H1 (cell line): Measurements from ENCODE around the gene AMPD3. TPM values are rescaled to one million over a fixed set of nuclear protein-coding genes. Genes with fewer than 3 reads are reported as not detected.

ENCODE experiments used
- CTCF ChIA-PET: fragments of 300-600 bp; sonication (Branson Sonifier 250); formaldehyde crosslinking; loops from one replicate; lab custom pipeline; 2021; ENCODE audit not compliant: partially characterized antibody; lab: Charles Lee
- POLR2A ChIA-PET: fragments of 300-600 bp; sonication (Branson Sonifier 250); formaldehyde crosslinking; loops from one replicate; lab custom pipeline; 2021; ENCODE audit warnings: inconsistent platforms; ENCODE audit not compliant: partially characterized antibody; lab: Charles Lee
- DNase-seq, 2 experiments: peaks; one replicate each; pipeline versions ENCODE4 v3.0.0 to v3.0.0-alpha.2; 2010 to 2022; ENCODE audit warnings: low spot score in 2 of 2, low read depth in 1 of 2, mixed read lengths in 1 of 2
- FAIRE-seq: peaks from 2 replicates; lab custom pipeline; 2011; peaks lifted over from hg19 to GRCh38; lab: Jason Lieb, UNC
- H2AFZ ChIP-seq: 2 replicates; pipeline ENCODE4 v1.8.1; 2012; ENCODE audit warnings: low read length, inconsistent platforms
- H2AK5ac ChIP-seq: 2 replicates; pipeline ENCODE4 v1.6.1; 2013; ENCODE audit warnings: low read depth, low read length
- H2BK120ac ChIP-seq: replicated peaks from 2 replicates; pipeline ENCODE3; 2013; ENCODE audit warnings: low read depth, low read length, inconsistent platforms
- H2BK12ac ChIP-seq: 2 replicates; pipeline ENCODE4 v1.6.1; 2013; ENCODE audit warnings: low read depth, low read length
- H2BK15ac ChIP-seq: 2 replicates; pipeline ENCODE4 v1.6.1; 2013; ENCODE audit warnings: low read length
- H2BK20ac ChIP-seq: 2 replicates; pipeline ENCODE4 v1.6.1; 2013; ENCODE audit warnings: low read length
- H2BK5ac ChIP-seq: 2 replicates; pipeline ENCODE4 v1.6.1; 2013; ENCODE audit warnings: low read depth, low read length
- H3K14ac ChIP-seq: 2 replicates; pipeline ENCODE4 v1.6.1; 2013; ENCODE audit warnings: inconsistent platforms; ENCODE audit not compliant: insufficient read length
- H3K18ac ChIP-seq: 2 replicates; pipeline ENCODE4 v1.6.1; 2013; ENCODE audit warnings: low read length; ENCODE audit errors: extremely low read depth
- H3K23ac ChIP-seq: 2 replicates; pipeline ENCODE4 v1.6.1; 2013; ENCODE audit warnings: inconsistent platforms; ENCODE audit not compliant: insufficient read length
- H3K23me2 ChIP-seq: 2 replicates; pipeline ENCODE4 v1.6.1; 2013; ENCODE audit warnings: low read depth, low read length
- H3K27ac ChIP-seq: 2 replicates; pipeline ENCODE4 v1.6.1; 2011; ENCODE audit warnings: low read depth, low read length, inconsistent platforms
- H3K27me3 ChIP-seq, 4 experiments: replicated peaks in 1 of 4; 1 replicate in 1 of 4; 2 replicates in 3 of 4; pipeline versions ENCODE4 v1.6.1 to v1.8.1; 2011 to 2013; ENCODE audit warnings: low read length in 3 of 4, mild to moderate bottlenecking in 3 of 4, inconsistent platforms in 2 of 4, mixed read lengths in 2 of 4, moderate library complexity in 1 of 4; ENCODE audit not compliant: control insufficient read depth in 3 of 4, insufficient read depth in 3 of 4; ENCODE audit errors: extremely low read depth in 1 of 4
- H3K36me3 ChIP-seq, 4 experiments: 2 replicates each; pipeline versions ENCODE4 v1.6.1 to v1.8.1; 2011 to 2013; ENCODE audit warnings: mild to moderate bottlenecking in 4 of 4, low read length in 3 of 4, moderate library complexity in 2 of 4, control low read depth in 1 of 4, inconsistent platforms in 1 of 4; ENCODE audit not compliant: insufficient read depth in 4 of 4, control insufficient read depth in 2 of 4
- H3K4ac ChIP-seq: replicated peaks from 2 replicates; pipeline ENCODE3; 2013; ENCODE audit warnings: low read length, low read depth, mixed read lengths, inconsistent platforms; ENCODE audit not compliant: insufficient read length
- H3K4me1 ChIP-seq, 4 experiments: replicated peaks in 1 of 4; 1 replicate in 1 of 4; 2 replicates in 3 of 4; pipeline versions ENCODE4 v1.6.1 to v1.8.1; 2011 to 2013; ENCODE audit warnings: low read length in 3 of 4, inconsistent platforms in 2 of 4, mixed read lengths in 1 of 4; ENCODE audit not compliant: insufficient read depth in 4 of 4, control insufficient read depth in 3 of 4
- H3K4me2 ChIP-seq, 2 experiments: 2 replicates each; pipeline versions ENCODE4 v1.6.1 to v1.8.1; 2011 to 2013; ENCODE audit warnings: low read depth in 2 of 2, low read length in 2 of 2, control low read depth in 1 of 2, inconsistent platforms in 1 of 2, mild to moderate bottlenecking in 1 of 2; ENCODE audit not compliant: insufficient read depth in 1 of 2
- H3K4me3 ChIP-seq, 4 experiments: fragments of 200-600, 300-600 bp in 1 of 4; sonication (generic), shearing (Covaris generic), sonication (Bioruptor Twin) in 1 of 4; 2 replicates each; pipeline versions ENCODE4 v1.5.1 to v1.8.1; 2011 to 2016; ENCODE audit warnings: low read length in 4 of 4, low read depth in 3 of 4, control low read depth in 2 of 4, inconsistent platforms in 2 of 4, mild to moderate bottlenecking in 2 of 4, mixed read lengths in 1 of 4, moderate library complexity in 1 of 4; ENCODE audit not compliant: insufficient read depth in 2 of 4; ENCODE audit errors: extremely low read depth in 1 of 4
- H3K56ac ChIP-seq: replicated peaks from 2 replicates; pipeline ENCODE3; 2013; ENCODE audit warnings: low read depth, mild to moderate bottlenecking, mixed read lengths, low read length, inconsistent platforms; ENCODE audit not compliant: insufficient read length
- H3K79me1 ChIP-seq: 2 replicates; pipeline ENCODE4 v1.6.1; 2013; ENCODE audit warnings: low read depth, low read length, control low read depth
- H3K79me2 ChIP-seq, 2 experiments: 2 replicates each; pipeline versions ENCODE4 v1.6.1 to v1.8.1; 2012 to 2013; ENCODE audit warnings: low read length in 2 of 2, mild to moderate bottlenecking in 2 of 2, inconsistent platforms in 1 of 2; ENCODE audit not compliant: insufficient read depth in 2 of 2, control insufficient read depth in 1 of 2
- H3K9ac ChIP-seq, 4 experiments: replicated peaks in 1 of 4; 1 replicate in 1 of 4; 2 replicates in 3 of 4; pipeline versions ENCODE4 v1.6.1 to v1.8.1; 2011 to 2013; ENCODE audit warnings: low read depth in 3 of 4, low read length in 3 of 4, control low read depth in 2 of 4, mild to moderate bottlenecking in 2 of 4, moderate library complexity in 2 of 4, inconsistent platforms in 1 of 4; ENCODE audit errors: extremely low read depth in 1 of 4
- H3K9me3 ChIP-seq, 2 experiments: 2 replicates each; pipeline versions ENCODE4 v1.6.1 to v1.8.1; 2012 to 2013; ENCODE audit warnings: mild to moderate bottlenecking in 2 of 2, moderate library complexity in 2 of 2, control low read depth in 1 of 2, inconsistent platforms in 1 of 2, low read depth in 1 of 2, low read length in 1 of 2, mixed read lengths in 1 of 2; ENCODE audit not compliant: insufficient read depth in 2 of 2
- H4K20me1 ChIP-seq, 2 experiments: replicated peaks in 1 of 2; 2 replicates each; pipeline versions ENCODE3 to v1.8.1; 2011 to 2013; ENCODE audit warnings: inconsistent platforms in 2 of 2, low read length in 2 of 2, mild to moderate bottlenecking in 1 of 2; ENCODE audit not compliant: insufficient read depth in 2 of 2, control insufficient read depth in 1 of 2
- H4K5ac ChIP-seq: 2 replicates; pipeline ENCODE4 v1.6.1; 2013; ENCODE audit warnings: low read length, low read depth, mixed read lengths, inconsistent platforms; ENCODE audit not compliant: insufficient read length
- H4K8ac ChIP-seq: 2 replicates; pipeline ENCODE4 v1.8.0; 2013; ENCODE audit warnings: mild to moderate bottlenecking, moderate library complexity, low read length, inconsistent platforms; ENCODE audit not compliant: insufficient read depth; ENCODE audit errors: extremely low read depth
- H4K91ac ChIP-seq: replicated peaks from 2 replicates; pipeline ENCODE3; 2013; ENCODE audit warnings: low read length, mixed read lengths, inconsistent platforms; ENCODE audit not compliant: insufficient read length
- EP300 ChIP-seq, 2 experiments: IDR thresholded peaks; 1 replicate in 1 of 2; 2 replicates in 1 of 2; pipeline ENCODE4 v1.6.1; 2011 to 2012; ENCODE audit warnings: low read depth in 2 of 2, low read length in 2 of 2, mild to moderate bottlenecking in 2 of 2, borderline replicate concordance in 1 of 2, inconsistent platforms in 1 of 2, moderate library complexity in 1 of 2
- GABPA ChIP-seq: IDR thresholded peaks from 2 replicates; pipeline ENCODE4 v1.6.1; 2011; ENCODE audit warnings: mild to moderate bottlenecking, low read length, moderate library complexity, borderline replicate concordance; ENCODE audit not compliant: insufficient read depth
- JUND ChIP-seq: IDR thresholded peaks from 2 replicates; pipeline ENCODE4 v1.6.1; 2011; ENCODE audit warnings: mild to moderate bottlenecking, improper control_type of control experiment, low read length
- MAX ChIP-seq: IDR thresholded peaks from 2 replicates; pipeline ENCODE4 v1.6.1; 2012; ENCODE audit warnings: inconsistent platforms
- POLR2AphosphoS5 ChIP-seq: IDR thresholded peaks from 2 replicates; pipeline ENCODE4 v1.6.1; 2011; ENCODE audit warnings: low read depth, low read length
- TEAD4 ChIP-seq: IDR thresholded peaks from 2 replicates; pipeline ENCODE4 v1.6.1; 2012; ENCODE audit warnings: low read depth, low read length, inconsistent platforms, mixed read lengths
- USF2 ChIP-seq: IDR thresholded peaks from 2 replicates; pipeline ENCODE4 v1.6.1; 2011; ENCODE audit warnings: low read length, improper control_type of control experiment
- WGBS, 2 experiments: shearing (Covaris generic) in 1 of 2; methylation state at CpG; one replicate each; pipeline versions ENCODE4 v1.1.6 to v1.1.7; 2013 to 2015; ENCODE audit warnings: low lambda C conversion rate in 2 of 2, mixed read lengths in 2 of 2, inconsistent platforms in 1 of 2, low coverage in 1 of 2, missing lambda C conversion rate in 1 of 2; ENCODE audit not compliant: insufficient replicate concordance in 2 of 2, insufficient coverage in 1 of 2, insufficient read length in 1 of 2; ENCODE audit errors: extremely low coverage in 1 of 2, missing lambda C conversion rate in 1 of 2; 5-methylcytosine and 5-hydroxymethylcytosine counted together
- polyA plus RNA-seq, 7 experiments: library from polyadenylated mRNA; depleted of rRNA in 3 of 7; stranded (reverse) in 5 of 7; unstranded in 2 of 7; fragments of >200 nt in 5 of 7; fragments of 200-250 nt in 2 of 7; gene quantifications; 1 replicate in 5 of 7; 2 replicates in 1 of 7; 4 replicates in 1 of 7; pipeline versions ENCODE4 v1.2.1 to v1.2.3, GENCODE V29; 2011 to 2013; ENCODE audit warnings: missing spikeins in 2 of 7, mixed read lengths in 2 of 7
- total RNA-seq: library from RNA; stranded (reverse); fragmentation: NEBNext Ultra II Directional; extraction: Animal tissue kit (Norgen Biotek cat#: 25700); gene quantifications from 2 replicates; pipeline ENCODE4 v1.2.1, GENCODE V29; 2021

The AMPD3 gene
- total and polyA plus RNA-seq, 2 of the 8 experiments (the other 6 are each of a cell fraction or from before 2014, with no cell fraction given), result 4.0 to 6.3 TPM

DNA sequence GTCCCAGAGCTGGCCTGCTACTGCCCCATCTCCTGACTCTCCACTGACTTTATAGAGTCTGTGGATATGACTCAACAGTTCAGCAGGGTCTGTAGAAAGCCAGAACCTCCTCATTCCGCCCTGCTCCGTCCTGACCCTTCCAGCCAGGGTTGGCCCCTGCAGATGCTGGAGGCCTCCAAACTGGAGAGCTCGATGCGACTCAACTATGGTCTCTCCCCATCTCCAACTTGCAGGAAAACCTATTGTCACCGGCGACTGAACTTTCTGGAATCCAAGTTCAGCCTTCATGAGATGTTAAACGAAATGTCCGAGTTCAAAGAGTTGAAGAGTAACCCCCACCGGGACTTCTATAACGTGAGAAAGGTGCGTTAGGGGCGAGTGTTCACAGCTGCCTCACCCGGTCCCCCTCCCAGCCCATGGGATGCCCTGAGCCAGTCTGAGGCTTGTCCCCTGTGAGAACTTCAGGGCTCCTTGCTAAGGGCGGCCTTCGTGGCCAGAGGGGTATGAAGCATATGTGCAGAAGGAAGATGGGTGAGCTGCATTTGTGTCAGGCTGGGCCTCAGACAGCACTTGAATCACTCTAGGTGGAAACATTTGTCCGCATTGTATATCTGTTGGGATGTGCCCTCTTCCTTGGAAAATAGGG is 32.1 kb downstream of the AMPD3 start:
- no peak overlapping the region for H2BK20ac ChIP-seq
- H3K18ac ChIP-seq, result no peak overlapping the region
- no peak overlapping the region for H2BK120ac ChIP-seq
- no peak overlapping the region for H2BK5ac ChIP-seq
- H2AK5ac ChIP-seq, result no peak overlapping the region
- H3K4me1 ChIP-seq, result peaks cover 0 to 1% (median 0%) of the 10 kb centered on the region in 4 experiments; a peak in 1 of 7 replicates
- no peaks in the 10 kb centered on the region for H3K9me3 ChIP-seq
- no peak overlapping the region for H4K8ac ChIP-seq
- POLR2A ChIA-PET, result interaction anchor here (2.0 kb wide), 1 partner anchor 11 kb away, joined by 5 read pairs; no protein-coding TSS in a partner anchor
- H3K9ac ChIP-seq, result no peak overlapping the region
- H2BK15ac ChIP-seq, result no peak overlapping the region
- H3K23me2 ChIP-seq, result no peaks in the 10 kb centered on the region
- no peaks in the 10 kb centered on the region for H3K79me1 ChIP-seq
- H3K27ac ChIP-seq, result no peak overlapping the region
- no peaks in the 10 kb centered on the region for H3K79me2 ChIP-seq
- CTCF ChIA-PET, result interaction anchor here (0.8 to 2.4 kb wide), 3 partner anchors 34 to 81 kb away, joined by 4 to 6 read pairs (median 6); partner anchors contain the start of gene RNF141
- H4K91ac ChIP-seq, result no peak overlapping the region
- DNase-seq, result no peak
- H4K5ac ChIP-seq, result no peak overlapping the region
- no peaks in the 10 kb centered on the region for H4K20me1 ChIP-seq
- TF ChIP-seq EP300 (IDR thresholded peaks at IDR 0.05; ENCODE audit: borderline replicate concordance in 1 of 2, low read depth in 2 of 2, low read length in 2 of 2), result no peak
- TF ChIP-seq GABPA, result no peak
- TF ChIP-seq USF2, result no peak
- TF ChIP-seq POLR2AphosphoS5, result no peak
- TF ChIP-seq TEAD4, result no peak
- no peak for TF ChIP-seq JUND
- TF ChIP-seq MAX, result no peak
- FAIRE-seq, result no peak
- H3K36me3 ChIP-seq, result no peaks in the 10 kb centered on the region
- H3K4ac ChIP-seq, result no peak overlapping the region
- no peak overlapping the region for H3K4me2 ChIP-seq
- no peak overlapping the region for H2AFZ ChIP-seq
- H3K14ac ChIP-seq, result no peak overlapping the region
- no peak overlapping the region for H3K56ac ChIP-seq
- no peak overlapping the region for H3K23ac ChIP-seq
- H2BK12ac ChIP-seq, result no peak overlapping the region
- H3K27me3 ChIP-seq, result no peaks in the 10 kb centered on the region
- 96% methylated on average over 16 of the region's 16 CpGs; no CpG with 5 or more reads in 1 of the 2 experiments for WGBS, 2 experiments
- no peak overlapping the region for H3K4me3 ChIP-seq
